Keratinocyte (primary cell): ENCODE measurements around the gene CHMP4B. TPM values are rescaled to one million over a fixed set of nuclear protein-coding genes. Genes with fewer than 3 reads are reported as not detected.

Experiments used
- DNase-seq: peaks from one replicate; pipeline ENCODE4 v3.0.0-alpha.2; 2011; ENCODE audit warnings: low read depth, missing footprints, low spot score
- FAIRE-seq: peaks from 2 replicates; lab custom pipeline; 2011; peaks lifted over from hg19 to GRCh38; lab: Jason Lieb, UNC
- H2AFZ ChIP-seq: 2 replicates; pipeline ENCODE4 v1.6.0; 2012; ENCODE audit warnings: low read length, control low read depth, inconsistent platforms; ENCODE audit not compliant: control insufficient read depth
- H3K27ac ChIP-seq: 2 replicates; pipeline ENCODE4 v1.5.1; 2011; ENCODE audit warnings: low read length; ENCODE audit not compliant: control insufficient read depth, insufficient read depth
- H3K27me3 ChIP-seq: 3 replicates; pipeline ENCODE4 v1.6.0; 2011; ENCODE audit warnings: low read length; ENCODE audit not compliant: control insufficient read depth, insufficient read depth; ENCODE audit errors: extremely low read depth
- H3K36me3 ChIP-seq, 2 experiments: 2 replicates in 1 of 2; 3 replicates in 1 of 2; pipeline ENCODE4 v1.5.1; 2011; ENCODE audit warnings: low read length in 2 of 2, mild to moderate bottlenecking in 1 of 2; ENCODE audit not compliant: control insufficient read depth in 2 of 2, insufficient read depth in 2 of 2; ENCODE audit errors: extremely low read depth in 1 of 2
- H3K4me1 ChIP-seq: 3 replicates; pipeline ENCODE4 v1.5.1; 2011; ENCODE audit warnings: low read length; ENCODE audit not compliant: control insufficient read depth, insufficient read depth; ENCODE audit errors: extremely low read depth
- H3K4me2 ChIP-seq: 3 replicates; pipeline ENCODE4 v1.6.0; 2011; ENCODE audit warnings: low read depth, low read length; ENCODE audit not compliant: control insufficient read depth, insufficient read depth; ENCODE audit errors: extremely low read depth
- H3K4me3 ChIP-seq, 3 experiments: fragments of 200-600 bp in 1 of 3; sonication (generic) in 1 of 3; 2 replicates in 2 of 3; 3 replicates in 1 of 3; pipeline ENCODE4 v1.5.1; 2011 to 2016; ENCODE audit warnings: low read length in 3 of 3, mild to moderate bottlenecking in 3 of 3, control low read depth in 2 of 3, inconsistent platforms in 1 of 3, low read depth in 1 of 3, mixed read lengths in 1 of 3, mixed run types in 1 of 3, moderate library complexity in 1 of 3; ENCODE audit not compliant: control insufficient read depth in 2 of 3, insufficient read depth in 2 of 3; ENCODE audit errors: extremely low read depth in 1 of 3
- H3K79me2 ChIP-seq: 2 replicates; pipeline ENCODE4 v1.6.0; 2012; ENCODE audit warnings: low read length; ENCODE audit not compliant: control insufficient read depth, insufficient read depth
- H3K9ac ChIP-seq: 3 replicates; pipeline ENCODE4 v1.6.0; 2011; ENCODE audit warnings: low read length; ENCODE audit not compliant: control insufficient read depth, insufficient read depth; ENCODE audit errors: extremely low read depth
- H3K9me1 ChIP-seq: 3 replicates; pipeline ENCODE4 v1.6.0; 2011; ENCODE audit warnings: low read length; ENCODE audit not compliant: control insufficient read depth, insufficient read depth; ENCODE audit errors: extremely low read depth
- H3K9me3 ChIP-seq: 2 replicates; pipeline ENCODE4 v1.5.1; 2012; ENCODE audit warnings: low read depth, low read length; ENCODE audit not compliant: control insufficient read depth
- H4K20me1 ChIP-seq: 3 replicates; pipeline ENCODE4 v1.6.0; 2011; ENCODE audit warnings: low read length; ENCODE audit not compliant: control insufficient read depth, insufficient read depth; ENCODE audit errors: extremely low read depth
- CTCF ChIP-seq, 3 experiments: IDR thresholded peaks in 1 of 3; conservative IDR thresholded peaks in 1 of 3; optimal IDR thresholded peaks in 1 of 3; 2 replicates in 2 of 3; 3 replicates in 1 of 3; pipeline versions ENCODE3 to v1.5.1; 2011; ENCODE audit warnings: low read length in 3 of 3, mild to moderate bottlenecking in 3 of 3, moderate library complexity in 2 of 3, control low read depth in 1 of 3, inconsistent platforms in 1 of 3; ENCODE audit not compliant: insufficient read depth in 2 of 3; ENCODE audit errors: extremely low read depth in 1 of 3
- EZH2 ChIP-seq: IDR thresholded peaks from one replicate; pipeline ENCODE4 v1.6.1; 2012; ENCODE audit warnings: inconsistent platforms, mild to moderate bottlenecking, low read length, moderate library complexity
- dilution Hi-C: fragments of 300-500 bp; cut with MboI; formaldehyde crosslinking; loops from one replicate; pipeline ENCODE4 v1.7.0; 2020; ENCODE audit warnings: low sequenced_read_pairs; ENCODE audit not compliant: extremely low pct_ligation_motif_present
- polyA plus RNA-seq, 5 experiments: library from polyadenylated mRNA; depleted of rRNA in 3 of 5; stranded (reverse) in 3 of 5; stranded (forward) in 1 of 5; unstranded in 1 of 5; fragments of >200 nt; gene quantifications; 1 replicate in 1 of 5; 2 replicates in 3 of 5; 3 replicates in 1 of 5; pipeline versions ENCODE4 v1.2.1 to v1.2.3, GENCODE V29; 2011 to 2012; ENCODE audit warnings: missing spikeins in 2 of 5, low read depth in 1 of 5, low replicate concordance in 1 of 5

Gene CHMP4B
- polyA plus RNA-seq, 1 donor (not counting 4 experiments of a cell fraction or from before 2014, with no cell fraction given) = 72.2 TPM

DNA sequence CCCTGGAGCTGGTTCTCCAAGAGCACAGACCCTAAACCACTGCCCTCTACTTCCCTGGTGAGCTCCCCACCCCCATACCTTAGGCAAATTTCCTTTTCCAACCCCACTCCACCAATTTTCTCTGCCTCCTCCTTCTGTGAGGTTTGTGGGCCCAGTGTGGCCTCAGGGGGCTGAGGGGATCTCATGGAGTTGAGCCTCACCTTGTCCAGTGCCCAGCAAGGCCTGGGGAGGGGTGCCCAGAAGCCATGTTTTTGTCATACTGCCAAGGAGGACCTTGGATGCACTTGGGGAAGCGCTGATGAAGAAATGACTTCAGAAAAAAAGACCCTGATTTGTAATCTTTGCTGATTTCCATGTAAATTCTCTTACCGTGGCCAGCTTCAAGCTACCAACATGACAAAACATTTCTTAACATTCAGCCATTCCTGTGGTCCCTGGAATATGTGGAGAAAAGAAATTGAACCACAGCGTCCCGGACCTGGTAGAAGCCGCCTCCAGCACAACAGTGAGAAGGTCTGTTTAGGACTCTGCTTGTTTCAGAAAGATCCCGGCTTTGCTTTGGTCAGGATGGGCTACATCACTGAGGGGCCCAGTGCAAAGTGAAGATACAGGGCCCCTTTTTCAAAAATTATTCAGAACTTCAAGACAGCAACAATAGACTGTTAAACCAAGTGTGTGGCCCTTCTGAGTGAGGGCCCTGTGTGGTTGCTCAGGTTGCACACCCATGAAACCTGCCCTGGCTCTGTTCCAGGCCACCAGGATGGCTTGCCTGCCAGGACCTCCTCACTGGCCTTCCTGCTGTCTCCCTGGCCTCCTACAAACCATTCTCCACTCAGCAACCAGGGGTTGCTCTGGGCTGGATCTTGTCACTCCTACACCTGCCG, 52.5 kb downstream of the CHMP4B start:
- Histone ChIP-seq H3K9ac (no peak overlapping the region), H3K9me3 (no peaks in the 10 kb centered on the region), H3K9me1 (no peaks in the 10 kb centered on the region), H3K4me2 (no peak overlapping the region), H3K36me3 (no peaks in the 10 kb centered on the region), H3K4me3 (no peak overlapping the region), H3K27me3 (peaks cover 5% of the 10 kb centered on the region), H3K27ac (no peak overlapping the region), H3K4me1 (no peaks in the 10 kb centered on the region), H3K79me2 (no peaks in the 10 kb centered on the region), H4K20me1 (no peaks in the 10 kb centered on the region), H2AFZ (no peak overlapping the region)
- DNase-seq (no peak), FAIRE-seq (no peak)
- TF ChIP-seq EZH2 = no peak
- no peak for TF ChIP-seq CTCF (optimal IDR thresholded peaks at IDR 0.05 in 1 of 3, IDR thresholded peaks at IDR 0.05 in 1 of 3, conservative IDR thresholded peaks at IDR 0.05 in 1 of 3; ENCODE audit: extremely low read depth in 1 of 3, insufficient read depth in 2 of 3, low read length in 3 of 3)
- dilution Hi-C loops = no loop called here

DNA sequence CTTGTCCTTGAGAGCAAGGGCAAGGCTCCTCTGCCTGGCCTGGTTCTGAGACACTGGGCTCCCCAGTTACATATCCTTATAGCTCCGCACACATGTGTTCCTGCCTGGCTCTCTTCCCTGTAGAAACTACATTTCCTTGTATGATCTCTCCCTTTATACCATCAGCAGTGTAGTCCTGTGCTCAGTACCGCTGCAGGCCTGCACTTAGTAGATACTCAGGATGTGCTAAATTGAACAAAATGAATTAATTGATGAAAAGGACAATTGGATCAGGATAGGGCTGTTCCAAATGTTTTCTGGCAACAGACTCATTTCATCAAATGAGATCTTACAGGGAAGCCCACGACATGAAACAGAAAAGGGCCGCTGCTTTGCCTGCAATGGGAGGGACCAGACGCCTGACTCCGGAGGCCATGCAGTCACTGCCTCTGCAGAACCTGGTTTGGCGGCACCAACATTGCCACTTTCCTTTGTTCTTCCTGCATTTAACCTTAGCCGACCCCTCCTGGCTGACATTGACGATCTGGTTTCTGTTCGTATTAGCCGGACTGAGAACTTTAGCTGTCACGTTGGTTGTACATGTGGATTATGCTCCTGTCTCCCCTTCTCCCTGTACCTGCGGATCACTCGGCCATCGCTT, 53.3 kb downstream of the CHMP4B start:
- Histone ChIP-seq H3K9me3 (no peaks in the 10 kb centered on the region), H4K20me1 (no peaks in the 10 kb centered on the region), H3K27me3 (peaks cover 5% of the 10 kb centered on the region), H3K4me1 (no peaks in the 10 kb centered on the region), H3K9ac (no peak overlapping the region), H2AFZ (no peak overlapping the region), H3K27ac (no peak overlapping the region), H3K4me3 (no peak overlapping the region), H3K9me1 (no peaks in the 10 kb centered on the region), H3K79me2 (no peaks in the 10 kb centered on the region), H3K36me3 (no peaks in the 10 kb centered on the region), H3K4me2 (no peak overlapping the region)
- FAIRE-seq = no peak
- no peak for TF ChIP-seq EZH2
- TF ChIP-seq CTCF (optimal IDR thresholded peaks at IDR 0.05 in 1 of 3, IDR thresholded peaks at IDR 0.05 in 1 of 3, conservative IDR thresholded peaks at IDR 0.05 in 1 of 3; ENCODE audit: extremely low read depth in 1 of 3, insufficient read depth in 2 of 3, low read length in 3 of 3) = no peak
- no peak for DNase-seq
- dilution Hi-C loops = no loop called here
